Activated B cell treated with CpG ODN at 0.5 μM for 24 hours (primary cell): ENCODE measurements around the gene MED13. TPM values are rescaled to one million over a fixed set of nuclear protein-coding genes. Genes with fewer than 3 reads are reported as not detected.

Experiments
- ATAC-seq: fragments of 200-7000 bp; cut with Tn5 transposase; one replicate; pipeline ENCODE4 v1.10.0; 2021; ENCODE audit warnings: low read depth, mild to moderate bottlenecking, moderate library complexity
- CTCF ChIA-PET: fragments of 350-600 bp; sonication (Branson Sonifier 250); formaldehyde crosslinking; loops from one replicate; lab custom pipeline; 2021; ENCODE audit warnings: antibody characterized with exemption; lab: Charles Lee
- POLR2A ChIA-PET: fragments of 350-600 bp; sonication (Branson Sonifier 250); formaldehyde crosslinking; loops from one replicate; lab custom pipeline; 2021; ENCODE audit warnings: antibody characterized with exemption; lab: Charles Lee
- DNase-seq: peaks from one replicate; pipeline ENCODE4 v3.0.0; 2022
- H3K27ac Mint-ChIP-seq: one replicate; pipeline ENCODE4 v1.8.0; 2020; ENCODE audit warnings: mixed read lengths
- H3K27me3 Mint-ChIP-seq: one replicate; pipeline ENCODE4 v1.8.0; 2021; ENCODE audit warnings: mixed read lengths
- H3K36me3 Mint-ChIP-seq: one replicate; pipeline ENCODE4 v1.8.0; 2021; ENCODE audit warnings: low read depth, mixed read lengths
- H3K4me1 Mint-ChIP-seq: one replicate; pipeline ENCODE4 v1.8.0; 2021; ENCODE audit warnings: mixed read lengths
- H3K4me3 Mint-ChIP-seq: one replicate; pipeline ENCODE4 v1.8.0; 2020; ENCODE audit warnings: mild to moderate bottlenecking, mixed read lengths
- H3K9me3 Mint-ChIP-seq: one replicate; pipeline ENCODE4 v1.8.0; 2020; ENCODE audit warnings: mixed read lengths
- CTCF ChIP-seq: fragments of 200-600 bp; IDR thresholded peaks from one replicate; pipeline ENCODE4 v1.8.0; 2022; ENCODE audit warnings: antibody characterized with exemption, mild to moderate bottlenecking
- intact Hi-C: fragments of 100-400 bp; cut with micrococcal nuclease; formaldehyde crosslinking; loops from one replicate; pipeline ENCODE4 v1.15.1; 2024
- total RNA-seq: library from RNA; stranded (reverse); gene quantifications from 2 replicates; pipeline ENCODE4 v1.2.3, GENCODE V29; 2022

MED13 gene
- total RNA-seq, 1 donor from 2014 or later: 101 TPM

DNA sequence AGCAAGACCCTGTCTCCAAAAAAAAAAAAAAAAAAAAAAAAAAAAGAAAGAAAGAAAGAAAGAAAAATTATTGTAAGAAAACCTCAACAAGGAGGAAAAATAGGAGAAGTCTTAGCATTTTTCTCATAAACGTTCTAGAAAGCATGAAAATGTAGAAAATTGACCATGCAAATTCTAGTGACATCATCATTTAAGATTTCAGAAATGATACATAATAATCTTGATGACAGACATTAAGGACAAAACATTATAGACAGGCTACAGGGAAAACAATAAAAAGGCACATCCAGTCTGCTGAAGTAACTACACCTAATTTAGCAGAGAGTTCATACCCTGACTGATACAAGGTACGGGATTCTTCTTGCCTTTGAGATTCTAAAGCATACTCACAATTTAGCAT, 21.9 kb downstream of the MED13 start:
- Mint-ChIP-seq H3K27ac (no peak overlapping the region), H3K36me3 (peaks cover 70% of the 10 kb centered on the region), H3K4me3 (no peak overlapping the region), H3K27me3 (no peaks in the 10 kb centered on the region), H3K4me1 (peaks cover 23% of the 10 kb centered on the region), H3K9me3 (no peaks in the 10 kb centered on the region)
- ChIA-PET POLR2A (no interaction called here), CTCF (interaction anchor here (1.3 kb wide), 1 partner anchor 66 kb away, joined by 9 read pairs; no protein-coding TSS in a partner anchor)
- ATAC-seq (no peak), DNase-seq (no peak)
- TF ChIP-seq CTCF: no peak
- intact Hi-C loops: no loop called here

DNA sequence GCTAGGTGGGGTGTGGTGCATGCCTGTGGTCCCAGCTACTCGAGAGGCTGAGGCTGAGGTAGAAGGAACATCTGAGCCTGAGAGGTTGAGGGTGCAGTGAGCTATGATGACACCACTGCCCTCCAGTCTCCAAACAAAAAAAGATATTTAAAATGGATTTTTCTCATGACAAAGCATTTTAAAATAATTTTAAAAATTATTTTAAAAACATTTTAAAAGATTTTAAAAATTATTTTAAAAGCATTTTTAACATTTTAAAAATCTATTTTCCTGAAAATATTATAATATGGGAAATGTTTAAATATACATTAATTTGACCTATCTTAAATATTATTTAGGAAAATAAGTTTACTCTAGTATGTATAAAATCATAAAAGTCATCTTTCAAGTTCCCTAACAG, 26.8 kb downstream of the MED13 start:
- ChIA-PET POLR2A (no interaction called here), CTCF (interaction anchor here (1.5 kb wide), 1 partner anchor 71 kb away, joined by 9 read pairs; no protein-coding TSS in a partner anchor)

GRCh38 chr17:62033317-62033716, 31.8 kb downstream of the MED13 start:
- no peak overlapping the region for H3K4me3 Mint-ChIP-seq
- POLR2A ChIA-PET: no interaction called here
- H3K4me1 Mint-ChIP-seq: peaks cover 3% of the 10 kb centered on the region
- peaks cover 71% of the 10 kb centered on the region for H3K36me3 Mint-ChIP-seq
- TF ChIP-seq CTCF: no peak
- no peak for DNase-seq
- H3K27me3 Mint-ChIP-seq: no peaks in the 10 kb centered on the region
- intact Hi-C loops: no loop called here
- no peak for ATAC-seq
- H3K27ac Mint-ChIP-seq: peak overlapping the region; percentile 18
- H3K9me3 Mint-ChIP-seq: no peaks in the 10 kb centered on the region
- CTCF ChIA-PET: interaction anchor here (2.4 kb wide), 1 partner anchor 76 kb away, joined by 10 read pairs; no protein-coding TSS in a partner anchor

More for the DNA sequence above, 26.8 kb downstream of the MED13 start:
- Mint-ChIP-seq H3K27me3 (no peaks in the 10 kb centered on the region), H3K4me1 (peaks cover 16% of the 10 kb centered on the region), H3K4me3 (no peak overlapping the region), H3K27ac (no peak overlapping the region), H3K9me3 (no peaks in the 10 kb centered on the region), H3K36me3 (peaks cover 69% of the 10 kb centered on the region)
- ATAC-seq: no peak
- intact Hi-C loops: no loop called here
- no peak for TF ChIP-seq CTCF
- no peak for DNase-seq

GRCh38 chr17:62032480-62032879, 32.6 kb downstream of the MED13 start:
- Mint-ChIP-seq H3K27ac (no peak overlapping the region), H3K36me3 (peaks cover 78% of the 10 kb centered on the region)

DNA sequence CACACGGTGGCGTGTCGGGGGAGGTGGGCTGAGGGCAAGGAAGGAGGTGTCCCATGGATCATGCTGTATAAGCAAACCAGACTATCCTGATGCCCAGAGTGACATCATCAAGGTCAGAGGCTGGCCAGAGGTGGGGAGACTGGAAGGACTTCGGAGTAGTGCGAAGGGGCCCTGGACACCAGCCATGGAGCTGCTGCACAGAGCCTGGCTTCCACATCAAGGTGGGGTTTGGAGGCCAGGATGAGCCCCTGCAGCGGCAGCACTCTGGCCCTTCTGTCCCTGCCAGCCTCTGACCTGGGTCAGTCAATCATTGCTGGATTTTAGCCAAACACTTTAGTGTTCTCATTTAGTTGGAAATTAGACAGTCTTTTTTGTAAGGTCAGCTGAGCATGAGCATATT, 34.8 kb downstream of the MED13 start:
- CTCF ChIA-PET: interaction anchor here (2.0 kb wide), 1 partner anchor 79 kb away, joined by 9 read pairs; no protein-coding TSS in a partner anchor
- Mint-ChIP-seq H3K4me1 (peaks cover 12% of the 10 kb centered on the region), H3K27ac (no peak overlapping the region), H3K27me3 (no peaks in the 10 kb centered on the region), H3K36me3 (peaks cover 92% of the 10 kb centered on the region), H3K4me3 (no peak overlapping the region), H3K9me3 (no peaks in the 10 kb centered on the region)
- ATAC-seq (no peak), DNase-seq (no peak)
- no peak for TF ChIP-seq CTCF
- POLR2A ChIA-PET: no interaction called here
- intact Hi-C loops: no loop called here

More at GRCh38 chr17:62032480-62032879, 32.6 kb downstream of the MED13 start:
- no peak overlapping the region for H3K4me3 Mint-ChIP-seq
- H3K9me3 Mint-ChIP-seq: no peaks in the 10 kb centered on the region
- ChIA-PET CTCF (no interaction called here), POLR2A (no interaction called here)
- H3K27me3 Mint-ChIP-seq: no peaks in the 10 kb centered on the region
- no peak for TF ChIP-seq CTCF
- ATAC-seq: no peak
- H3K4me1 Mint-ChIP-seq: peaks cover 8% of the 10 kb centered on the region
- intact Hi-C loops: no loop called here
- no peak for DNase-seq
